Measurements from ENCODE around the gene ALK.

- TF ChIP-seq CTCF (IDR thresholded peaks at IDR 0.05) (no peak), ZFX (IDR thresholded peaks at IDR 0.05; ENCODE audit: borderline replicate concordance) (no peak)
Observed at GRCh38 chr2:29440921-29441623, 480.3 kb downstream of the ALK start.

Data from 22Rv1 (cell line).